Neural cell (in vitro differentiated cells): ENCODE results near the gene NBEAL1. TPM values are rescaled to one million over a fixed set of nuclear protein-coding genes. Genes with fewer than 3 reads are reported as not detected.

Experiments
- H2AFZ ChIP-seq: fragments of 200-600, 300-800 bp; sonication (generic), shearing (Covaris generic); 2 replicates; pipeline ENCODE4 v1.6.0; 2014; ENCODE audit warnings: low read depth, mild to moderate bottlenecking, antibody characterized with exemption, low read length, moderate library complexity
- H3F3A ChIP-seq: fragments of 200-600 bp; shearing (Covaris generic); 2 replicates; pipeline ENCODE4 v1.6.1; 2016; ENCODE audit warnings: mild to moderate bottlenecking, moderate library complexity, mixed read lengths, antibody characterized with exemption, low read length; ENCODE audit not compliant: insufficient read depth, poor library complexity, severe bottlenecking
- H3K27ac ChIP-seq: fragments of 200-600, 300-800 bp; sonication (generic), shearing (Covaris generic); 2 replicates; pipeline ENCODE4 v1.5.1; 2014; ENCODE audit warnings: mild to moderate bottlenecking, low read length, moderate library complexity
- H3K27me3 ChIP-seq: fragments of 300-800, 200-600 bp; sonication (generic), shearing (Covaris generic); 2 replicates; pipeline ENCODE4 v1.6.0; 2014; ENCODE audit warnings: mild to moderate bottlenecking, low read depth, low read length, moderate library complexity; ENCODE audit not compliant: insufficient read depth
- H3K36me3 ChIP-seq: fragments of 300-800, 200-600 bp; sonication (generic), shearing (Covaris generic); 2 replicates; pipeline ENCODE4 v1.5.1; 2014; ENCODE audit warnings: mild to moderate bottlenecking, antibody characterized with exemption, low read length, moderate library complexity; ENCODE audit not compliant: insufficient read depth
- H3K4me2 ChIP-seq: fragments of 300-800, 200-600 bp; sonication (generic), shearing (Covaris generic); 2 replicates; pipeline ENCODE4 v1.6.0; 2014; ENCODE audit warnings: mild to moderate bottlenecking, low read length
- H3K4me3 ChIP-seq: fragments of 300-800, 200-600 bp; sonication (generic), shearing (Covaris generic); 2 replicates; pipeline ENCODE4 v1.5.1; 2014; ENCODE audit warnings: mild to moderate bottlenecking, low read length, moderate library complexity
- H3K79me2 ChIP-seq: fragments of 200-600 bp; shearing (Covaris generic); replicated peaks from 2 replicates; pipeline ENCODE4 v1.6.0; 2014; ENCODE audit warnings: mild to moderate bottlenecking, low read length, moderate library complexity; ENCODE audit not compliant: insufficient read depth
- H3K9ac ChIP-seq: fragments of 300-800, 200-600 bp; sonication (generic), shearing (Covaris generic); 2 replicates; pipeline ENCODE4 v1.6.1; 2016; ENCODE audit warnings: mild to moderate bottlenecking, low read length, mixed read lengths
- H3K9me2 ChIP-seq: fragments of 200-600 bp; shearing (Covaris generic); 2 replicates; pipeline ENCODE4 v1.6.1; 2016; ENCODE audit warnings: mild to moderate bottlenecking, low read length, mixed read lengths; ENCODE audit not compliant: insufficient read depth
- H3K9me3 ChIP-seq: fragments of 200-600, 300-800 bp; sonication (generic), shearing (Covaris generic); 2 replicates; pipeline ENCODE4 v1.6.1; 2016; ENCODE audit warnings: mild to moderate bottlenecking, mixed run types, low read length, moderate library complexity, mixed read lengths
- H4K20me1 ChIP-seq: fragments of 200-600 bp; shearing (Covaris generic); 2 replicates; pipeline ENCODE4 v1.6.1; 2016; ENCODE audit warnings: mild to moderate bottlenecking, mixed run types; ENCODE audit not compliant: insufficient read depth
- EP300 ChIP-seq: fragments of 450-650 bp; conservative IDR thresholded peaks from 2 replicates; pipeline ENCODE4 v1.6.1; 2014; ENCODE audit warnings: antibody characterized with exemption, mild to moderate bottlenecking, moderate library complexity; ENCODE audit not compliant: poor library complexity, severe bottlenecking
- EZH2 ChIP-seq: fragments of 200-600, 300-800 bp; shearing (Covaris generic), sonication (generic); IDR thresholded peaks from 2 replicates; pipeline ENCODE4 v1.6.1; 2014; ENCODE audit warnings: antibody characterized with exemption, low read length, borderline replicate concordance, mild to moderate bottlenecking; ENCODE audit not compliant: insufficient read depth, poor library complexity, severe bottlenecking
- MXI1 ChIP-seq: fragments of 450-650 bp; conservative IDR thresholded peaks from 2 replicates; pipeline ENCODE4 v1.6.1; 2014; ENCODE audit warnings: antibody characterized with exemption, mild to moderate bottlenecking; ENCODE audit not compliant: poor library complexity, severe bottlenecking
- POLR2AphosphoS5 ChIP-seq: IDR thresholded peaks from 2 replicates; pipeline ENCODE4 v1.6.1; 2012
- RAD21 ChIP-seq: fragments of 450-650 bp; conservative IDR thresholded peaks from 2 replicates; pipeline ENCODE4 v1.6.1; 2014; ENCODE audit warnings: antibody characterized with exemption, mild to moderate bottlenecking, moderate library complexity
- REST ChIP-seq: IDR thresholded peaks from 2 replicates; pipeline ENCODE4 v1.6.1; 2012; ENCODE audit warnings: borderline replicate concordance
- SMC3 ChIP-seq: fragments of 450-650 bp; conservative IDR thresholded peaks from 2 replicates; pipeline ENCODE4 v1.6.1; 2014; ENCODE audit warnings: antibody characterized with exemption, mild to moderate bottlenecking, moderate library complexity; ENCODE audit not compliant: poor library complexity
- TAF1 ChIP-seq: IDR thresholded peaks from 2 replicates; pipeline ENCODE4 v1.6.1; 2012; ENCODE audit warnings: low read depth
- polyA plus RNA-seq: library from polyadenylated mRNA; depleted of rRNA; stranded (reverse); fragments of >200 nt; gene quantifications from 2 replicates; pipeline ENCODE4 v1.2.3, GENCODE V29; 2014
- TF ChIP-seq, protein P1 (sequence below): fragments of 450-650 bp; IDR thresholded peaks from 2 replicates; pipeline ENCODE4 v1.5.1; 2014; ENCODE audit warnings: antibody characterized with exemption, mild to moderate bottlenecking, moderate library complexity; ENCODE audit not compliant: poor library complexity, severe bottlenecking

The NBEAL1 gene
- polyA plus RNA-seq, 1 donor from 2014 or later = 7.9 TPM

DNA sequence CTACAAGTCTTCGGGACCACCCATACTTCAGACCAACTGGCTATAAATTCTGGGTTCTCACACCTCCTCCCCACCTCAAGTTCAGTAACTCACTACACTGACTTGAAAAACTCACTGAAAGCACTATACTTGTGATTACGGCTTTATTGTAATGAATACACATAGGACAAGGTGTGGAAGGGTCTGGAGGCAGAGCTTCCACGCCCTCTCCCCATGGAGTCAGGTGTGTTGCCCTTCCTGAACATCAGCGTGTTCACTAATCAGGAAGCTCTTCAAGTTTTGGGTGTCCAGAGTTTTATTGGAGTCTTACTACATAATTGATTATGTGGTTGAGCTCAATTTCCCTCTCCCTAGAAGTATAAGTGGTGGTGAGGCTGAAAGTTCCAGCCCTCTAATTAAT lies 27.5 kb downstream of the NBEAL1 start:
- Histone ChIP-seq H4K20me1 (no peaks in the 10 kb centered on the region), H3F3A (no peaks in the 10 kb centered on the region), H3K4me3 (no peak overlapping the region), H3K9me2 (no peaks in the 10 kb centered on the region), H3K9ac (no peak overlapping the region), H3K79me2 (no peaks in the 10 kb centered on the region), H2AFZ (no peak overlapping the region), H3K36me3 (no peaks in the 10 kb centered on the region), H3K27ac (no peak overlapping the region), H3K4me2 (no peak overlapping the region), H3K27me3 (no peaks in the 10 kb centered on the region), H3K9me3 (no peaks in the 10 kb centered on the region)
- no peak for TF ChIP-seq RAD21
- no peak for TF ChIP-seq TAF1

DNA sequence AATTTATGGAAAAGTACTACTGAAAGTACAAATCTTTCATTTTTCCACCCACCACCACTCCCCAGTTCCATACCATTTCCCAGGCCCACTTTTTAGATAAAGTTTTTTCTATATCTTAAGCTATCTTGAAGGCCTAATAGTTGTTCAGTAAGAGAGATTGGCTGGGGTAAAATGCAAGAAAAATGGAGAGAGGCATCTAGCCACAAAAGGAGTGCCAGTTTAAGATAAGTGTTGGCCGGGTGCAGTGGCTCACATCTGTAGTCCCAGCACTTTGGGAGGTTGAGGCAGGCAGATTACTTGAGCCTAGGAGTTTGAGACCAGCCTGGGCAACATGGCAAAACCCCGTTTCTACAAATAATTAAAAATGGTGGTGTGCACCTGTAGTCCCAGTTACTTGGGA lies 28.6 kb downstream of the NBEAL1 start:
- H3K27ac ChIP-seq = no peak overlapping the region

More for the DNA sequence above, 28.6 kb downstream of the NBEAL1 start:
- Histone ChIP-seq H4K20me1 (no peaks in the 10 kb centered on the region), H3K79me2 (no peaks in the 10 kb centered on the region), H3K9me3 (no peaks in the 10 kb centered on the region), H3K9ac (no peak overlapping the region), H3K4me2 (no peak overlapping the region), H3K27me3 (no peaks in the 10 kb centered on the region), H3K9me2 (no peaks in the 10 kb centered on the region), H3F3A (no peaks in the 10 kb centered on the region), H3K4me3 (no peak overlapping the region), H2AFZ (no peak overlapping the region), H3K36me3 (no peaks in the 10 kb centered on the region)
- TF ChIP-seq SMC3 = no peak
- TF ChIP-seq REST = no peak
- TF ChIP-seq, protein P1, sequence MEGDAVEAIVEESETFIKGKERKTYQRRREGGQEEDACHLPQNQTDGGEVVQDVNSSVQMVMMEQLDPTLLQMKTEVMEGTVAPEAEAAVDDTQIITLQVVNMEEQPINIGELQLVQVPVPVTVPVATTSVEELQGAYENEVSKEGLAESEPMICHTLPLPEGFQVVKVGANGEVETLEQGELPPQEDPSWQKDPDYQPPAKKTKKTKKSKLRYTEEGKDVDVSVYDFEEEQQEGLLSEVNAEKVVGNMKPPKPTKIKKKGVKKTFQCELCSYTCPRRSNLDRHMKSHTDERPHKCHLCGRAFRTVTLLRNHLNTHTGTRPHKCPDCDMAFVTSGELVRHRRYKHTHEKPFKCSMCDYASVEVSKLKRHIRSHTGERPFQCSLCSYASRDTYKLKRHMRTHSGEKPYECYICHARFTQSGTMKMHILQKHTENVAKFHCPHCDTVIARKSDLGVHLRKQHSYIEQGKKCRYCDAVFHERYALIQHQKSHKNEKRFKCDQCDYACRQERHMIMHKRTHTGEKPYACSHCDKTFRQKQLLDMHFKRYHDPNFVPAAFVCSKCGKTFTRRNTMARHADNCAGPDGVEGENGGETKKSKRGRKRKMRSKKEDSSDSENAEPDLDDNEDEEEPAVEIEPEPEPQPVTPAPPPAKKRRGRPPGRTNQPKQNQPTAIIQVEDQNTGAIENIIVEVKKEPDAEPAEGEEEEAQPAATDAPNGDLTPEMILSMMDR = no peak
- no peak for TF ChIP-seq TAF1
- no peak for TF ChIP-seq MXI1
- no peak for TF ChIP-seq POLR2AphosphoS5
- no peak for TF ChIP-seq EZH2
- TF ChIP-seq EP300 = no peak
- no peak for TF ChIP-seq RAD21
